ENCODE data around the gene BCR. TPM values are rescaled to one million over a fixed set of nuclear protein-coding genes. Genes with fewer than 3 reads are reported as not detected.

BCR gene
- total RNA-seq, 1 experiment from 2014 or later, result 77.0 TPM

DNA sequence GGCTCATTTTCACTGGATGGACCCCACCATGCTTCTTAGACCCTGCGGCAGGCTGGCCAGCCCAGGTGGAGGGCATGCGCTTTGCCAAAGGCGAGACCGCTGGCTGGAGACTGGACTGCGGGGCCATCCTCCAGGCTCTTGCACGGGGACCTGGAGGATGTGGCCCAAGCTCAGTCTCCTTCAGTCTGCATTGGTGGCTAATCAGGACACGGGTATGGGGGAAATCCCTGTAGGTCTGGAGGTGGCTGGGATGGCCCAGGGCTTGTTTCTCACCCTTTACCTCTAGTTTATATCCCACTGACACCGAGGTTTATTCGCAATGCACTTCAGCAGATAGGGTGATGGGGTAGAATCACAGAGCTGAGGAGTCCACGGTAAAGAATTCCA is 45.0 kb downstream of the BCR start:
- H3K4me1 Mint-ChIP-seq, result peaks cover 77 to 88% of the 10 kb centered on the region in 2 experiments
- no CpG with 5 or more reads among the region's 10 CpGs for WGBS (ENCODE audit: extremely low coverage, insufficient read length, low lambda C conversion rate)
- H3K4me1 ChIP-seq (ENCODE audit: insufficient read depth, low read length), result peaks cover 27% of the 10 kb centered on the region
- no peak overlapping the region for H3T11ph ChIP-seq (ENCODE audit: low read length)
- no peak overlapping the region for H2AK5ac ChIP-seq (ENCODE audit: insufficient read length, low read length)
- H3K27ac Mint-ChIP-seq, result peak overlapping the region in 1 of 3 experiments; percentile 63; a peak in 1 of 7 replicates
- no peak overlapping the region for H3K27ac ChIP-seq (ENCODE audit: insufficient read length, low read depth, low read length)
- no peak overlapping the region for H3K18ac ChIP-seq (ENCODE audit: insufficient read length, low read depth, low read length)
- H2BK20ac ChIP-seq (ENCODE audit: low read depth, low read length, poor library complexity, severe bottlenecking), result no peak overlapping the region
- no peak overlapping the region for H2BK5ac ChIP-seq (ENCODE audit: insufficient read length, low read length)
- H3K9ac ChIP-seq (ENCODE audit: extremely low read depth, insufficient read length, low read length), result no peak overlapping the region
- no peak overlapping the region for H3K14ac ChIP-seq (ENCODE audit: insufficient read depth, low read length)
- H3K4me2 ChIP-seq (ENCODE audit: insufficient read depth, insufficient read length, low read length), result no peak overlapping the region
- no peak overlapping the region for H3K4ac ChIP-seq (ENCODE audit: low read depth, low read length)
- no peak overlapping the region for H2AFZ ChIP-seq (ENCODE audit: low read length)
- no peak overlapping the region for H4K5ac ChIP-seq (ENCODE audit: insufficient read length, low read depth, low read length)
- no peak overlapping the region for H3K23ac ChIP-seq (ENCODE audit: insufficient read length, low read depth, low read length)
- no peak overlapping the region for H2BK12ac ChIP-seq (ENCODE audit: insufficient read length, low read depth, low read length)
- no peak overlapping the region for H3K56ac ChIP-seq (ENCODE audit: insufficient read length, low read depth, low read length)
- peaks cover 4% of the 10 kb centered on the region for H3K9me3 ChIP-seq (ENCODE audit: control insufficient read depth, low read depth, low read length)
- peaks cover 18 to 26% (median 26%) of the 10 kb centered on the region in 3 experiments for H3K36me3 Mint-ChIP-seq (ENCODE audit: insufficient read depth in 1 of 3, low read depth in 3 of 3)
- H3K79me2 ChIP-seq (ENCODE audit: insufficient read depth, low read length), result peaks cover 41% of the 10 kb centered on the region; the same call in 1 of the 2 replicates
- H3K4me3 Mint-ChIP-seq, result no peak overlapping the region
- DNase-seq, result no peak
- H3K23me2 ChIP-seq (ENCODE audit: insufficient read length, low read depth, low read length, poor library complexity, severe bottlenecking), result no peaks in the 10 kb centered on the region
- H2BK120ac ChIP-seq (ENCODE audit: low read depth, low read length, poor library complexity, severe bottlenecking), result no peak overlapping the region
- H3K79me1 ChIP-seq (ENCODE audit: insufficient read depth, low read depth, low read length, poor library complexity, severe bottlenecking), result peaks cover 16% of the 10 kb centered on the region
- no peaks in the 10 kb centered on the region; the same call in 1 of the 2 replicates for H3K27me3 Mint-ChIP-seq (ENCODE audit: low read depth)
- H3K9me3 Mint-ChIP-seq, result peaks cover 20 to 22% of the 10 kb centered on the region in 2 experiments
- no peaks in the 10 kb centered on the region for H3K27me3 ChIP-seq (ENCODE audit: insufficient read depth, low read length)
- H4K91ac ChIP-seq (ENCODE audit: insufficient read length, low read depth, low read length), result no peak overlapping the region
- H4K8ac ChIP-seq (replicated peaks; ENCODE audit: insufficient read length, low read depth, low read length), result no peak overlapping the region
- H4K20me1 ChIP-seq (ENCODE audit: control insufficient read depth, insufficient read depth, insufficient read length), result no peaks in the 10 kb centered on the region
- H2BK15ac ChIP-seq (ENCODE audit: low read depth, low read length), result no peak overlapping the region
- TF ChIP-seq, protein P1, sequence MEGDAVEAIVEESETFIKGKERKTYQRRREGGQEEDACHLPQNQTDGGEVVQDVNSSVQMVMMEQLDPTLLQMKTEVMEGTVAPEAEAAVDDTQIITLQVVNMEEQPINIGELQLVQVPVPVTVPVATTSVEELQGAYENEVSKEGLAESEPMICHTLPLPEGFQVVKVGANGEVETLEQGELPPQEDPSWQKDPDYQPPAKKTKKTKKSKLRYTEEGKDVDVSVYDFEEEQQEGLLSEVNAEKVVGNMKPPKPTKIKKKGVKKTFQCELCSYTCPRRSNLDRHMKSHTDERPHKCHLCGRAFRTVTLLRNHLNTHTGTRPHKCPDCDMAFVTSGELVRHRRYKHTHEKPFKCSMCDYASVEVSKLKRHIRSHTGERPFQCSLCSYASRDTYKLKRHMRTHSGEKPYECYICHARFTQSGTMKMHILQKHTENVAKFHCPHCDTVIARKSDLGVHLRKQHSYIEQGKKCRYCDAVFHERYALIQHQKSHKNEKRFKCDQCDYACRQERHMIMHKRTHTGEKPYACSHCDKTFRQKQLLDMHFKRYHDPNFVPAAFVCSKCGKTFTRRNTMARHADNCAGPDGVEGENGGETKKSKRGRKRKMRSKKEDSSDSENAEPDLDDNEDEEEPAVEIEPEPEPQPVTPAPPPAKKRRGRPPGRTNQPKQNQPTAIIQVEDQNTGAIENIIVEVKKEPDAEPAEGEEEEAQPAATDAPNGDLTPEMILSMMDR (conservative IDR thresholded peaks at IDR 0.05), result no peak
